Fibroblast of lung (primary cell): Measurements from ENCODE around the gene GCG.

ENCODE experiments used
- EZH2 ChIP-seq: IDR thresholded peaks from 2 replicates; pipeline ENCODE4 v1.5.1; 2012; ENCODE audit warnings: low read length, control low read depth, mild to moderate bottlenecking; ENCODE audit errors: missing control alignments
- TF ChIP-seq, protein P1 (sequence below), 2 donors: IDR thresholded peaks in 1 of 2; conservative IDR thresholded peaks in 1 of 2; 1 replicate in 1 of 2; 2 replicates in 1 of 2; pipeline ENCODE4 v1.5.1; 2011 to 2012; ENCODE audit warnings: low read length in 2 of 2, control low read depth in 1 of 2, inconsistent platforms in 1 of 2, low read depth in 1 of 2, mild to moderate bottlenecking in 1 of 2

DNA sequence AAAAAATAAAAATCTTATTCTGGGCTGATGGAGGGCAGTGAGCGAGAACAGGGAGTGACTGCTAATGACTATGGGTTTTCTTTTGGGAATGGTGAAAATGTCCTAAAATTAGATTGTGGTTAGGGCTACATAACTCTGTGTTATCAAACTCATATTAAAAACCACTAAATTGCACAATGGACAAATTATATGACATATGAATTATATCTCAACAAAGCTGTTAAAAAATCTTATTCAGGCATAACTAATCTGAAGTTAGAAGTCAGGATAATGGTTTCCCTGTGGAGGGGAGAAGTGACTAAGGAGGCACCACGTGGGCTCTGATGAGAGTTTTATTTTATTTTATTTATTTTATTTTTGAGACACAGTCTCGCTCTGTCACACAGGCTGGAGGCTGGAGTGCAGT, 45.9 kb downstream of the GCG start:
- TF ChIP-seq, protein P1, sequence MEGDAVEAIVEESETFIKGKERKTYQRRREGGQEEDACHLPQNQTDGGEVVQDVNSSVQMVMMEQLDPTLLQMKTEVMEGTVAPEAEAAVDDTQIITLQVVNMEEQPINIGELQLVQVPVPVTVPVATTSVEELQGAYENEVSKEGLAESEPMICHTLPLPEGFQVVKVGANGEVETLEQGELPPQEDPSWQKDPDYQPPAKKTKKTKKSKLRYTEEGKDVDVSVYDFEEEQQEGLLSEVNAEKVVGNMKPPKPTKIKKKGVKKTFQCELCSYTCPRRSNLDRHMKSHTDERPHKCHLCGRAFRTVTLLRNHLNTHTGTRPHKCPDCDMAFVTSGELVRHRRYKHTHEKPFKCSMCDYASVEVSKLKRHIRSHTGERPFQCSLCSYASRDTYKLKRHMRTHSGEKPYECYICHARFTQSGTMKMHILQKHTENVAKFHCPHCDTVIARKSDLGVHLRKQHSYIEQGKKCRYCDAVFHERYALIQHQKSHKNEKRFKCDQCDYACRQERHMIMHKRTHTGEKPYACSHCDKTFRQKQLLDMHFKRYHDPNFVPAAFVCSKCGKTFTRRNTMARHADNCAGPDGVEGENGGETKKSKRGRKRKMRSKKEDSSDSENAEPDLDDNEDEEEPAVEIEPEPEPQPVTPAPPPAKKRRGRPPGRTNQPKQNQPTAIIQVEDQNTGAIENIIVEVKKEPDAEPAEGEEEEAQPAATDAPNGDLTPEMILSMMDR (conservative IDR thresholded peaks at IDR 0.05 in 1 of 2, IDR thresholded peaks at IDR 0.05 in 1 of 2; ENCODE audit: low read depth in 1 of 2, low read length in 2 of 2) = no peak
- TF ChIP-seq EZH2 = no peak
